OCI-LY3 (cell line): ENCODE data around the gene ETV6.
"Not testable (repeated sequence)": the region's sequence is repeated elsewhere in the genome, so short reads cannot be mapped to it uniquely, and the experiment has no call there.

Source experiments
- H2AFZ ChIP-seq: fragments of 200-600, 300-600 bp; shearing (Covaris generic); 2 replicates; pipeline ENCODE4 v1.6.0; 2014; ENCODE audit warnings: antibody characterized with exemption, low read depth, low read length
- H3K27ac ChIP-seq: fragments of 200-600, 300-600 bp; sonication (generic); 2 replicates; pipeline ENCODE4 v1.5.1; 2014; ENCODE audit warnings: mild to moderate bottlenecking, low read length, moderate library complexity, mixed read lengths
- H3K27me3 ChIP-seq: fragments of 200-600, 300-600 bp; sonication (generic); 2 replicates; pipeline ENCODE4 v1.6.1; 2014; ENCODE audit warnings: low read depth, low read length, mixed read lengths
- H3K36me3 ChIP-seq: fragments of 200-600, 300-600 bp; sonication (generic); replicated peaks from 2 replicates; pipeline ENCODE3; 2014; ENCODE audit warnings: low read depth, low read length, mixed read lengths
- H3K4me1 ChIP-seq: fragments of 300-600, 200-600 bp; sonication (generic); 2 replicates; pipeline ENCODE4 v1.6.1; 2014; ENCODE audit warnings: low read length, mixed read lengths
- H3K4me2 ChIP-seq: fragments of 200-600, 300-600 bp; sonication (generic); 2 replicates; pipeline ENCODE4 v1.6.1; 2014; ENCODE audit warnings: low read length, mixed read lengths
- H3K4me3 ChIP-seq: fragments of 300-600, 200-600 bp; sonication (generic); 2 replicates; pipeline ENCODE4 v1.5.1; 2014; ENCODE audit warnings: antibody characterized with exemption, mild to moderate bottlenecking, low read length, moderate library complexity
- H3K79me2 ChIP-seq: fragments of 300-600, 200-600 bp; shearing (Covaris generic); 2 replicates; pipeline ENCODE4 v1.6.1; 2014; ENCODE audit warnings: mild to moderate bottlenecking, low read length, mixed read lengths
- H3K9ac ChIP-seq: fragments of 300-600, 200-600 bp; shearing (Covaris generic); 2 replicates; pipeline ENCODE4 v1.6.0; 2014; ENCODE audit warnings: mild to moderate bottlenecking, low read length, moderate library complexity
- H3K9me3 ChIP-seq: fragments of 200-600, 300-600 bp; shearing (Covaris generic); 2 replicates; pipeline ENCODE4 v1.6.1; 2014; ENCODE audit warnings: low read length, mixed read lengths; ENCODE audit not compliant: insufficient read depth
- H4K20me1 ChIP-seq: fragments of 200-600, 300-600 bp; sonication (generic); 2 replicates; pipeline ENCODE4 v1.6.1; 2016; ENCODE audit warnings: low read length, mixed read lengths; ENCODE audit not compliant: insufficient read depth
- EZH2phosphoT487 ChIP-seq: fragments of 200-600 bp; shearing (Covaris generic); IDR thresholded peaks from 2 replicates; pipeline ENCODE4 v1.6.1; 2018; ENCODE audit warnings: antibody characterized with exemption, mixed run types, low read depth
- TF ChIP-seq, protein P1 (sequence below): fragments of 200-600, 300-600 bp; sonication (generic); IDR thresholded peaks from 2 replicates; pipeline ENCODE4 v1.5.1; 2014; ENCODE audit warnings: antibody characterized with exemption, low read length, low read depth

Gene ETV6

DNA sequence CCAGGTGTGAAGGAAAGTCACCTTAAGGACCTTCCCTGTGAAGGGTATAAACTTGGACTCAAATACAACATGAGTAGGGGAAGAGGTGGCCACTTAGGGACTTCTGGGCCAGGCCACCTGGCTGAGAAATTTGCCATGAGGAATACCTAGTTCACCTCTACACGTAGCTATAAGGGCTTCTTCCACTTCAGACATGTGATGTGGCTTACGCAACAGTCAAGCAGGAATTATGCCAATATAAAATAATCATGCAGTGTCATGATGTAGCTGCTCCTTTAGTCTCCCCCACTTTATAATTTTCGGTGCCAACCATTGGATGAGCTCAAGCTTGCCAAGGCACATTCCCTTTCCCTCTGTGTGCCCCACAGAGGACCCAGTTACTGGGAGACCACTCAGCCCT is 254.7 kb downstream of the ETV6 start:
- H3K9ac ChIP-seq: no peak overlapping the region
- peaks cover 25% of the 10 kb centered on the region for H3K9me3 ChIP-seq
- no peaks in the 10 kb centered on the region for H4K20me1 ChIP-seq
- H2AFZ ChIP-seq: no peak overlapping the region
- TF ChIP-seq EZH2phosphoT487: no peak
- TF ChIP-seq, protein P1, sequence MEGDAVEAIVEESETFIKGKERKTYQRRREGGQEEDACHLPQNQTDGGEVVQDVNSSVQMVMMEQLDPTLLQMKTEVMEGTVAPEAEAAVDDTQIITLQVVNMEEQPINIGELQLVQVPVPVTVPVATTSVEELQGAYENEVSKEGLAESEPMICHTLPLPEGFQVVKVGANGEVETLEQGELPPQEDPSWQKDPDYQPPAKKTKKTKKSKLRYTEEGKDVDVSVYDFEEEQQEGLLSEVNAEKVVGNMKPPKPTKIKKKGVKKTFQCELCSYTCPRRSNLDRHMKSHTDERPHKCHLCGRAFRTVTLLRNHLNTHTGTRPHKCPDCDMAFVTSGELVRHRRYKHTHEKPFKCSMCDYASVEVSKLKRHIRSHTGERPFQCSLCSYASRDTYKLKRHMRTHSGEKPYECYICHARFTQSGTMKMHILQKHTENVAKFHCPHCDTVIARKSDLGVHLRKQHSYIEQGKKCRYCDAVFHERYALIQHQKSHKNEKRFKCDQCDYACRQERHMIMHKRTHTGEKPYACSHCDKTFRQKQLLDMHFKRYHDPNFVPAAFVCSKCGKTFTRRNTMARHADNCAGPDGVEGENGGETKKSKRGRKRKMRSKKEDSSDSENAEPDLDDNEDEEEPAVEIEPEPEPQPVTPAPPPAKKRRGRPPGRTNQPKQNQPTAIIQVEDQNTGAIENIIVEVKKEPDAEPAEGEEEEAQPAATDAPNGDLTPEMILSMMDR: no peak
- no peak overlapping the region for H3K4me2 ChIP-seq
- no peaks in the 10 kb centered on the region for H3K79me2 ChIP-seq
- no peaks in the 10 kb centered on the region for H3K4me1 ChIP-seq
- H3K4me3 ChIP-seq: no peak overlapping the region
- no peak overlapping the region for H3K27ac ChIP-seq
- H3K27me3 ChIP-seq: no peaks in the 10 kb centered on the region
- H3K36me3 ChIP-seq: peaks cover 4% of the 10 kb centered on the region

DNA sequence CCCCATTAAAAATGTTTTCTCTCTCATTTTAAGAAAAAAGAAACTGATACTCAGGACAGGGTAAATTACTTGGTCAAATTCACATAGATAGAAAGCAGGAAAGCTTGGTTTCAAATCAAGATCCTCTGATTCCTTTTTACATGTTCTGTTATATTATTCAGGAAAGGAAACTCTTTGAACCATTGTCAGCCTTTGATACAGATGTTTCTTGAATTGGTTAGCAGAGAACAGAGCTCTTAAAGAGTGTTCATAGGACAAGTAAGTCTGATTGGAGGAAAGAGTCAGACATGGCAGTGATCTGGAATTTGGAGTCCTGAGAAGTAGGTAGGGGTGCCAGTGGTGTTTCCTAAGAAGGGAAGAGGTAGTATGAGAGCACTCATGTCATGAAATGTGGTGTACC is 256.1 kb downstream of the ETV6 start:
- Histone ChIP-seq H3K9ac (no peak overlapping the region), H3K27ac (no peak overlapping the region), H3K36me3 (peaks cover 4% of the 10 kb centered on the region), H2AFZ (no peak overlapping the region), H3K4me2 (no peak overlapping the region), H3K4me1 (no peaks in the 10 kb centered on the region), H4K20me1 (no peaks in the 10 kb centered on the region), H3K4me3 (no peak overlapping the region), H3K79me2 (no peaks in the 10 kb centered on the region), H3K27me3 (no peaks in the 10 kb centered on the region), H3K9me3 (peaks cover 25% of the 10 kb centered on the region)
- no peak for TF ChIP-seq EZH2phosphoT487
- TF ChIP-seq, protein P1: no peak

DNA sequence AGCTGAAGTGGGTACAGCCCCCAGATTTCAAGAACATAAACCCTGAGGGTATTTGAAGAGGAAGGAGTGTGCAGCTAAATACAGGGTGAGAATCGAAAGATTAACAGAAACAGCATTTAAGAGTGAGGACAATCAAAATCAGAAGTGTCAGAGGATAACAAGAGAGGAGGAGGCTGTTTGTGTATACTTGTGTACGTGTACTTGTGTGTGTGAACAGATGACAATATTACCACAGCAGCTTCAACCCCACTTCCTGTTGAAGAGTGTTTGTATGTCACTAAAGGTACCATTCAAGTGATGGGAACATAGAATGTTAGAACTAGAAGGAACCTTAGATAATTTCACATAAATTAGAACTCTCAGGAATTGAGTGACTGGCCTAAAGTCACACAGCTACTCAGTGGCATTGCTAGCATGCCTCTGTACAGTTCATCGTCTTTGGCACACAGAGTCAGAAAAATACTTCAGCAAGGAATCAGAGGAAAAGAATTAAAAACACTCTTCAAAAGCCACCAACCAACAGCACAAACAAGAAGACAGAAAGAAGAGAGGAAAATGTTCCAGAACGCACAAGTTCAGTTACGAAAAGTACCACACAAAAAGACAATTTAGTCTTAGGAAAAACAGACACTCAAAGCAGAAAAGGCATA is 256.9 kb downstream of the ETV6 start:
- TF ChIP-seq, protein P1: no peak
- TF ChIP-seq EZH2phosphoT487: no peak
- Histone ChIP-seq H3K9me3 (peaks cover 25% of the 10 kb centered on the region), H3K4me2 (no peak overlapping the region), H3K27ac (no peak overlapping the region), H3K79me2 (no peaks in the 10 kb centered on the region), H3K4me3 (no peak overlapping the region), H3K36me3 (peaks cover 4% of the 10 kb centered on the region), H4K20me1 (no peaks in the 10 kb centered on the region), H2AFZ (no peak overlapping the region), H3K9ac (no peak overlapping the region), H3K27me3 (no peaks in the 10 kb centered on the region), H3K4me1 (no peaks in the 10 kb centered on the region)

DNA sequence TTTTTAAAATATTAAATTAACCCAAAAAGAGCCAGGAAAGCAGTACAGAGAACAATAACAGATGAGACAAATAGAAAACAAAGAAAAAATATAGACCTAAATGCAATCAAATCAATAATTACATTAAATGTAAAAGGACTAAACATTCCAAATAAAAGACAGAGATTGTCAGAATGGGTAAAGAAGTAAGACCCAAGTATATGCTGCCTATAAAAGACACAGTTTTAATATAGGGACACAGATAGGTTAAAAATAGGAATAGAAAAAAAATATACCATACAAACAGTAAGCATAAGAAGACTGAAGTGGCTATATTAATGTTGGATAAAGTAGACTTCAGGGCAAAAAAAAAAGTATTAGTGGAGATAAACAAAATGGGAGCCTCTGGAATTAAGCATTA is 258.2 kb downstream of the ETV6 start:
- Histone ChIP-seq H3K79me2 (no peaks in the 10 kb centered on the region), H4K20me1 (no peaks in the 10 kb centered on the region), H3K27ac (no peak overlapping the region), H3K9ac (no peak overlapping the region), H3K9me3 (peaks cover 25% of the 10 kb centered on the region), H3K27me3 (no peaks in the 10 kb centered on the region), H3K36me3 (peaks cover 4% of the 10 kb centered on the region), H3K4me3 (no peak overlapping the region), H2AFZ (no peak overlapping the region), H3K4me2 (no peak overlapping the region), H3K4me1 (no peaks in the 10 kb centered on the region)
- TF ChIP-seq, protein P1: no peak
- no peak for TF ChIP-seq EZH2phosphoT487

DNA sequence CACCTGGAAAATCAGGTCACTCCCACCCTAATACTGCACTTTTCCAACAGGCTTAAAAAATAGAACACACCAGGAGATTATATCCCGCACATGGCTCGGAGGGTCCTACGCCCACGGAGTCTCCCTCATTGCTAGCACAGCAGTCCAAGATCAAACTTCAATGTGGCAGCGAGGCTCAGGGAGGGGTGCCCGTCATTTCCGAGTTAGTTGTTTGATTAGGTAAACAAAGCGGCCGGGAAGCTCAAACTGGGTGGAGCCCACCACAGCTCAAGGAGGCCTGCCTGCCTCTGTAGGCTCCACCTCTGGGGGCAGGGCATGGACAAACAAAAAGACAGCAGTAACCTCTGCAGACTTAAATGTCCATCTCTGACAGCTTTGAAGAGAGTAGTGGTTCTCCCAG is 259.9 kb downstream of the ETV6 start:
- H3K4me1 ChIP-seq, H3K27me3 ChIP-seq, H4K20me1 ChIP-seq, H3K36me3 ChIP-seq, H2AFZ ChIP-seq, H3K4me2 ChIP-seq, H3K27ac ChIP-seq, H3K4me3 ChIP-seq, H3K79me2 ChIP-seq, H3K9ac ChIP-seq: not testable (repeated sequence)
- H3K9me3 ChIP-seq: peaks cover 25% of the 10 kb centered on the region
